Suprapubic skin (tissue), 4 donors: ENCODE measurements around the gene DNAJC21. TPM values are rescaled to one million over a fixed set of nuclear protein-coding genes. Genes with fewer than 3 reads are reported as not detected.

Experiments
- DNase-seq, 2 donors: peaks; one replicate each; pipeline ENCODE4 v3.0.0-alpha.2; 2019; ENCODE audit warnings: low spot score in 2 of 2
- H3K27ac ChIP-seq: fragments of 200-600 bp; sonication (generic); one replicate; pipeline ENCODE4 v1.5.1; 2019
- H3K27me3 ChIP-seq: fragments of 200-600 bp; sonication (generic); one replicate; pipeline ENCODE4 v1.5.1; 2019
- H3K36me3 ChIP-seq: fragments of 200-600 bp; sonication (generic); one replicate; pipeline ENCODE4 v1.5.1; 2019
- H3K4me1 ChIP-seq: fragments of 200-600 bp; sonication (generic); one replicate; pipeline ENCODE4 v1.5.1; 2019
- H3K4me3 ChIP-seq: fragments of 200-600 bp; sonication (generic); one replicate; pipeline ENCODE4 v1.5.1; 2019; ENCODE audit warnings: mild to moderate bottlenecking
- H3K9me3 ChIP-seq: fragments of 200-600 bp; sonication (generic); one replicate; pipeline ENCODE4 v1.5.1; 2019
- EP300 ChIP-seq: sonication (generic); formaldehyde crosslinking; IDR thresholded peaks from one replicate; pipeline ENCODE4 v1.6.1; 2017; ENCODE audit warnings: antibody characterized with exemption
- POLR2A ChIP-seq, 2 donors: fragments of 450-650 bp; IDR thresholded peaks; one replicate each; pipeline ENCODE4 v1.6.1; 2017; ENCODE audit warnings: antibody characterized with exemption in 2 of 2, mild to moderate bottlenecking in 2 of 2, moderate library complexity in 2 of 2
- POLR2AphosphoS5 ChIP-seq, 3 donors: sonication (generic); formaldehyde crosslinking; IDR thresholded peaks; one replicate each; pipeline ENCODE4 v1.6.1; 2017; ENCODE audit warnings: antibody characterized with exemption in 3 of 3
- WGBS: methylation state at CpG from one replicate; pipeline ENCODE4 v1.1.5; 2018; 5-methylcytosine and 5-hydroxymethylcytosine counted together
- total RNA-seq, 4 donors: library from RNA; depleted of rRNA; stranded (reverse); fragments of >200 nt; gene quantifications; one replicate each; pipeline ENCODE4 v1.1.0, GENCODE V29; 2016
- TF ChIP-seq, protein P1 (sequence below), 2 donors: fragments of 200-600 bp in 1 of 2; fragments of 450-650 bp in 1 of 2; sonication (generic) in 1 of 2; IDR thresholded peaks; one replicate each; pipeline ENCODE4 v1.5.1; 2016 to 2019; ENCODE audit warnings: antibody characterized with exemption in 2 of 2, mild to moderate bottlenecking in 1 of 2, moderate library complexity in 1 of 2

DNAJC21 gene
- 10 to 100 TPM; 19.1 to 40.6 (median 25.8) TPM for total RNA-seq

DNA sequence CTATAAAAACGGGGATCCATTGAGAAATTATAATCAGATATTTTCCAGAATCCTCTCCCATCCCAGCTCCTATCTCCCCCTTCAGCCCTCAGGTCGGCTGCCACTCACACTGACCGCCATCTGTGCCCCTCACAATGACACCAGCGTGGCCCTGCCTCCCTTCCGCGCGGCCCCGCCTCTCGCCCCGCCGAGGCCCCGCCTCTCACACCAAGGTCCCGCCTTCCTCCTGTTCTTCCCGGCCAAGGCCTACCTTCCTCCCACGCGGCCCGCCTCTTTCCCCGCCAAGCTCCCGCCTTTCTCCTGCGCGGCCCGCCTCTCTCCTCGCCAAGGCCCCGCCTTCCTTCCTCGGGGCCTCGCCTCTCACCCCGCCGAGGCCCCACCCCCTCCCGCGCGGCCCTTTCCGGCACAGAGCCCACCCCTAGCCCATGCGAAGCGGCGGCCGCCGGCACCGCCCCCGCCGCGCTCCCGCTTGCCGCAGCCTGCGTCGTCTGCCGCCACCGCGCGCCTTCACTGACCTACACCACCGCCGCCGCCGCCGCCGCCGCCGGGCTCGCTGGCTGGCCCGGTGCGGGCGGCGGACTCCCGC lies at the start of gene DNAJC21:
Gene DNAJC21, plus strand, starts transcription at position 426 of the 586 bp plus-strand sequence. CDS start 261 bp downstream, outside the sequence.
- Histone ChIP-seq H3K4me3 (peak within 1 kb of the TSS; percentile 96), H3K36me3 (peaks cover 20% of the 10 kb centered on the region), H3K27ac (peak within 1 kb of the TSS; percentile 94), H3K4me1 (peaks cover 35% of the 10 kb centered on the region), H3K9me3 (no peaks in the 10 kb centered on the region), H3K27me3 (no peaks in the 10 kb centered on the region)
- WGBS = 1% methylated on average over 35 of the region's 63 CpGs
- TF ChIP-seq, protein P1, sequence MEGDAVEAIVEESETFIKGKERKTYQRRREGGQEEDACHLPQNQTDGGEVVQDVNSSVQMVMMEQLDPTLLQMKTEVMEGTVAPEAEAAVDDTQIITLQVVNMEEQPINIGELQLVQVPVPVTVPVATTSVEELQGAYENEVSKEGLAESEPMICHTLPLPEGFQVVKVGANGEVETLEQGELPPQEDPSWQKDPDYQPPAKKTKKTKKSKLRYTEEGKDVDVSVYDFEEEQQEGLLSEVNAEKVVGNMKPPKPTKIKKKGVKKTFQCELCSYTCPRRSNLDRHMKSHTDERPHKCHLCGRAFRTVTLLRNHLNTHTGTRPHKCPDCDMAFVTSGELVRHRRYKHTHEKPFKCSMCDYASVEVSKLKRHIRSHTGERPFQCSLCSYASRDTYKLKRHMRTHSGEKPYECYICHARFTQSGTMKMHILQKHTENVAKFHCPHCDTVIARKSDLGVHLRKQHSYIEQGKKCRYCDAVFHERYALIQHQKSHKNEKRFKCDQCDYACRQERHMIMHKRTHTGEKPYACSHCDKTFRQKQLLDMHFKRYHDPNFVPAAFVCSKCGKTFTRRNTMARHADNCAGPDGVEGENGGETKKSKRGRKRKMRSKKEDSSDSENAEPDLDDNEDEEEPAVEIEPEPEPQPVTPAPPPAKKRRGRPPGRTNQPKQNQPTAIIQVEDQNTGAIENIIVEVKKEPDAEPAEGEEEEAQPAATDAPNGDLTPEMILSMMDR (IDR thresholded peaks at IDR 0.05) = no peak
- TF ChIP-seq POLR2AphosphoS5 (IDR thresholded peaks at IDR 0.05) (peak in 1 of 3 donors; percentile 17), POLR2A (IDR thresholded peaks at IDR 0.05) (no peak), EP300 (no peak)
- peak; percentile 97 to 98 for DNase-seq

DNA sequence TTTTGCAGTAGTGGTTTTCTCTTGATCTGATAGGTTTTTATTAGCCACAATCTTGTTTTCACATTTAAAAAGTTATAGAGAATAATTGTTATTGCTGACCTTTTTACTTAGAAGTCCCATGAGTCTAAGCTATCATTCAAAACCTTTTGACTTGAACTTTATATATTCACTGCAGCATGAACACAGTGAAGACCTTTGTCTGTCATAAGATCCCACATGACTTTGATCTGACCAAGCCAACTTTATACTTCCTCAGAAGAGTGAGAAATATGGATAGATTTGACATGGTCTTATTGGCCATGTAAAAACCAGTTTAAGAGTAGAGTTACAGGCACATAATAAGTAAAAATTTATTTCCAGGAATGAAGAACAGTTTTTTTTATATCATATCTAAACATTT lies 48.1 kb upstream of the DNAJC21 start:
- Histone ChIP-seq H3K9me3 (no peaks in the 10 kb centered on the region), H3K27ac (no peak overlapping the region), H3K4me3 (no peak overlapping the region), H3K4me1 (no peaks in the 10 kb centered on the region), H3K36me3 (no peaks in the 10 kb centered on the region), H3K27me3 (no peaks in the 10 kb centered on the region)
- TF ChIP-seq POLR2AphosphoS5 (IDR thresholded peaks at IDR 0.05) (no peak), EP300 (no peak)
- DNase-seq = no peak

DNA sequence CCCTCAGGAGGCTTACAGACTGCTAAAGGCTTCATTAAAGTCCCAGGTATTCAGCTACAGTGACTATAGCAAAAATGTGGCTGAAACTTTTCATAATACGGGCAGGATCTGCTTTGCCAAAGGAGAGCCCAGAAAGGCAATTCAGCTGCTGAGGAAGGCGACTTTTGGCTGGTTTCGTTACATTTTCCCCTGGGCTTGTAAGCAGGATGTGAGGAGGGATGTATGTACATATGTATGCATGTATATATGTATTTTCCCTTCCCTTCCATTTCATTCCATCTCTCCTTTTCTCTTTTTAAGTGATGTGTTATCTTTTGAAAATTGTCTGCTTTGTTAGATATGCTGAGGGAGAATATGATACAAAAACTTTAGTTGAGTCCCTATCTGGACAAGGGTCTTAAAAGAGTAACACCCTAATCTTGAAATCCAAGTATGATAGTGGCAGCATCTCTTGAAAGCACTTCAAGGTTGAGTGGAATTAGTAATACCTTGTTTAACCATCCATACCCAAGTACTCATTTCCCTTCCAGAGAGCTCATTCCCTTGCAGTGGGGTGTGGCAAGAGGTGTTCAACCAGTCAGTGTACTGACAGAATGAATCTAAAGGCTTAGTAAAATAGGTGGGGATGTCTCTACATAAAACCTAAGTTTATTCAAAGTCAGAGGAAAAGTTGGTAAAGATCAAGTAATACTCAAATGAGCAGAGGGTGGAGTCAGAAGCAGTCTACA lies 42.8 kb upstream of the DNAJC21 start:
- Histone ChIP-seq H3K4me3 (no peak overlapping the region), H3K27ac (no peak overlapping the region), H3K27me3 (no peaks in the 10 kb centered on the region), H3K4me1 (peaks cover 2% of the 10 kb centered on the region), H3K36me3 (no peaks in the 10 kb centered on the region), H3K9me3 (no peaks in the 10 kb centered on the region)
- 87% methylated on average over 3 of the region's 3 CpGs for WGBS
- DNase-seq = no peak
- TF ChIP-seq, protein P1 (IDR thresholded peaks at IDR 0.05) = no peak
- no peak for TF ChIP-seq EP300
- TF ChIP-seq POLR2A (IDR thresholded peaks at IDR 0.05) = no peak
- TF ChIP-seq POLR2AphosphoS5 (IDR thresholded peaks at IDR 0.05) = no peak

DNA sequence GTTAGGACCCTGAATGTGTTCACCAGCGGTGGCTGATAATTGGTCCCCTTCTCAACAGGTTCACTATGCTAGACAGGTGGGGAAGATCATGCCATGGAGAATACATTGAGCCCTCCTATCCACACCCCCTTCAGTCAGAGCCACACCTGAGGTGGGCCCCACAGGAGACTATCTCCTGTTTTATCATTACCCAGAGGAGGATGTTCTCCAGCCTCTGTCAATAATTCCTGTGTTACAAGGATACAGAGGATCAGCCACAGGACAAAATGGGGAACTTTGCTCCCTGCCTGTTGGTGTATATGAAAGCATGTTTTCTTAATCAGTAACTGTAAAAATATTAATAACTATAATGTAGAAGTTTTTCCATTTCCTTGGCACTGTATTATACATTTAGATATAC lies 40.0 kb upstream of the DNAJC21 start:
- DNase-seq = no peak
- TF ChIP-seq, protein P1 (IDR thresholded peaks at IDR 0.05) = no peak
- TF ChIP-seq POLR2A (IDR thresholded peaks at IDR 0.05) = no peak
- TF ChIP-seq EP300 = no peak
- TF ChIP-seq POLR2AphosphoS5 (IDR thresholded peaks at IDR 0.05) = no peak
- Histone ChIP-seq H3K9me3 (no peaks in the 10 kb centered on the region), H3K36me3 (no peaks in the 10 kb centered on the region), H3K4me1 (peaks cover 2% of the 10 kb centered on the region), H3K27ac (no peak overlapping the region), H3K27me3 (no peaks in the 10 kb centered on the region), H3K4me3 (no peak overlapping the region)
- WGBS = 94% methylated on average over 1 of the region's 1 CpG

DNA sequence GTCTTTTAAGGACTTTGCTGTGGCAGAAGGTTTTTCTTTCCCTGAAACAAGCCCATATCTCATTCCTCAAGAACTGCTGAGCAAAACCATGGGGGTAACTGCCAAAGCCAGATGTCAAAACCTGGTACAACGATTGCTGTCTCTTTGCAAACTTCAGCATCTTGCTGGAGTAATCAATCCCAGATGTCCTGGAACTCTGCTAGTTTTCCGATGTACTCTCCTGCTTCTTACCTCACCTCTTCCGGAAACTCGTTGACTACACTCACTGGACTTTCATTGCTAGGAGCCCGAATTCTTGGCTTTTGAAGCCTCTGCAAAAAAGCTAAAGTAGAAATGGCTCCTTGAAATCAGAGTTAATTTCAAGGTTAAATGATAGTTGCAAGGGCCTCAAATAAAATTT lies 37.4 kb upstream of the DNAJC21 start:
- TF ChIP-seq EP300 = no peak
- TF ChIP-seq POLR2AphosphoS5 (IDR thresholded peaks at IDR 0.05) = peak in 2 of 3 donors; percentile 11 to 49
- no peak overlapping the region for H3K27ac ChIP-seq
- WGBS = 68% methylated on average over 5 of the region's 5 CpGs
- H3K4me1 ChIP-seq = peaks cover 2% of the 10 kb centered on the region
- no peaks in the 10 kb centered on the region for H3K36me3 ChIP-seq
- H3K9me3 ChIP-seq = no peaks in the 10 kb centered on the region
- H3K27me3 ChIP-seq = no peaks in the 10 kb centered on the region
- H3K4me3 ChIP-seq = no peak overlapping the region
- DNase-seq = no peak

DNA sequence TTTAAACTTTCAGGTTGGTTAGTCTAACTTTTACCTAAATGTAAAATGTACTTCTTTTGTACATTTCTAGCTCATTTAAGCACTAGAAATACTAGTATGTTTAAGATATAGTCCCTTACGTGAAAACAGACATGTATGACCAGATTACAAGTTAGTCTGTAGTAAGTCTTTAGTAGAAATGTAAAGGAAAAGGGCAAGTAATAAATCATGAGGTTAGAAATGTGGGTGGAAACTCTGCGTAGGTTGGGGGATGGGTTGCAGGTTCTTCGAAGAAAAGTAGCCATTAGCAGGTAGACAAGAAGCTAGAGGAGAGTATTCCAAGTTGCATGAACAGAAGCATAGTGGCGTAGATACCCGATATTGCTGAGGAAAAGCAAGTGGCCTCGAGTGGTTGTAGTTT lies 36.9 kb upstream of the DNAJC21 start:
- no peak overlapping the region for H3K27ac ChIP-seq
- H3K4me3 ChIP-seq = no peak overlapping the region
- WGBS = 82% methylated on average over 6 of the region's 6 CpGs
- no peak for TF ChIP-seq POLR2AphosphoS5 (IDR thresholded peaks at IDR 0.05)
- no peak for TF ChIP-seq EP300
- TF ChIP-seq POLR2A (IDR thresholded peaks at IDR 0.05) = no peak
- TF ChIP-seq, protein P1 (IDR thresholded peaks at IDR 0.05) = no peak
- H3K4me1 ChIP-seq = peaks cover 2% of the 10 kb centered on the region
- H3K9me3 ChIP-seq = no peaks in the 10 kb centered on the region
- H3K27me3 ChIP-seq = no peaks in the 10 kb centered on the region
- H3K36me3 ChIP-seq = no peaks in the 10 kb centered on the region
- DNase-seq = no peak
